CD4-positive, alpha-beta T cell (primary cell): ENCODE data around the gene RSRC1. TPM values are rescaled to one million over a fixed set of nuclear protein-coding genes. Genes with fewer than 3 reads are reported as not detected.

ENCODE experiments used
- ATAC-seq: fragments of 200-7000 bp; cut with Tn5 transposase; one replicate; pipeline ENCODE4 v1.10.0; 2022; ENCODE audit warnings: mild to moderate bottlenecking; ENCODE audit not compliant: poor library complexity
- CTCF ChIA-PET: fragments of 350-600 bp; sonication (Branson Sonifier 250); formaldehyde crosslinking; loops from one replicate; lab custom pipeline; 2021; ENCODE audit warnings: antibody characterized with exemption, inconsistent platforms; lab: Charles Lee
- POLR2A ChIA-PET: fragments of 350-600 bp; sonication (Branson Sonifier 250); formaldehyde crosslinking; loops from one replicate; lab custom pipeline; 2021; ENCODE audit warnings: antibody characterized with exemption, inconsistent platforms; lab: Charles Lee
- DNase-seq, 14 experiments: peaks; one replicate each; pipeline ENCODE4 v3.0.0-alpha.2; 2013 to 2020; ENCODE audit warnings: mixed read lengths in 2 of 14
- H3K27ac ChIP-seq, 2 donors: one replicate each; pipeline versions ENCODE4 v1.5.1 to v1.7.0; 2013; ENCODE audit warnings: low read length in 2 of 2, low read depth in 1 of 2, mild to moderate bottlenecking in 1 of 2
- H3K27me3 ChIP-seq, 2 experiments: 1 replicate in 1 of 2; 2 replicates in 1 of 2; pipeline versions ENCODE4 v1.6.1 to v1.7.0; 2013; ENCODE audit warnings: low read length in 2 of 2, control low read depth in 1 of 2, mild to moderate bottlenecking in 1 of 2, moderate library complexity in 1 of 2; ENCODE audit not compliant: insufficient read depth in 2 of 2, control insufficient read depth in 1 of 2
- H3K36me3 ChIP-seq: one replicate; pipeline ENCODE4 v1.6.1; 2013; ENCODE audit warnings: low read length, control low read depth; ENCODE audit not compliant: insufficient read depth
- H3K4me1 ChIP-seq: one replicate; pipeline ENCODE4 v1.6.1; 2013; ENCODE audit warnings: low read length, control low read depth; ENCODE audit not compliant: insufficient read depth
- H3K4me3 ChIP-seq: one replicate; pipeline ENCODE4 v1.5.1; 2013; ENCODE audit warnings: mild to moderate bottlenecking, low read length, moderate library complexity
- H3K9me3 ChIP-seq, 2 experiments: 1 replicate in 1 of 2; 2 replicates in 1 of 2; pipeline versions ENCODE4 v1.6.1 to v1.7.0; 2013; ENCODE audit warnings: low read length in 2 of 2, mild to moderate bottlenecking in 2 of 2, control low read depth in 1 of 2, moderate library complexity in 1 of 2; ENCODE audit not compliant: control insufficient read depth in 1 of 2, insufficient read depth in 1 of 2
- H3K27ac Mint-ChIP-seq: one replicate; pipeline ENCODE4 v1.8.0; 2020; ENCODE audit warnings: mixed read lengths
- H3K27me3 Mint-ChIP-seq: one replicate; pipeline ENCODE4 v1.8.0; 2021; ENCODE audit warnings: mixed read lengths
- H3K36me3 Mint-ChIP-seq: one replicate; pipeline ENCODE4 v1.8.0; 2021; ENCODE audit warnings: low read depth, mixed read lengths
- H3K4me1 Mint-ChIP-seq: one replicate; pipeline ENCODE4 v1.8.0; 2021; ENCODE audit warnings: low read depth, mixed read lengths
- H3K4me3 Mint-ChIP-seq: one replicate; pipeline ENCODE4 v1.8.0; 2020; ENCODE audit warnings: mild to moderate bottlenecking, mixed read lengths
- H3K9me3 Mint-ChIP-seq: one replicate; pipeline ENCODE4 v1.8.0; 2020; ENCODE audit warnings: mixed read lengths
- CTCF ChIP-seq: fragments of 200-600 bp; IDR thresholded peaks from one replicate; pipeline ENCODE4 v1.8.0; 2022; ENCODE audit warnings: antibody characterized with exemption, mild to moderate bottlenecking
- intact Hi-C, 2 experiments: fragments of 100-400 bp; cut with DNase I in 1 of 2; cut with micrococcal nuclease in 1 of 2; formaldehyde crosslinking; loops; one replicate each; pipeline versions ENCODE4 v1.15.1 to v1.9.0; 2023 to 2025; cut with DNase I, micrococcal nuclease
- total RNA-seq, 174 experiments: library from RNA in 2 of 174; stranded (reverse) in 2 of 174; gene quantifications; one replicate each; pipeline ENCODE4 v1.2.3 and lab custom pipeline; 2021 to 2026

The RSRC1 gene
- total RNA-seq, 2 experiments from 2014 or later, result 22.3 to 24.6 TPM

GRCh38 chr3:158430968-158431367, 321.1 kb downstream of the RSRC1 start:
- TF ChIP-seq CTCF, result no peak
- Histone ChIP-seq H3K27ac (no peak overlapping the region), H3K27me3 (no peaks in the 10 kb centered on the region), H3K4me3 (no peak overlapping the region), H3K9me3 (no peaks in the 10 kb centered on the region), H3K36me3 (no peaks in the 10 kb centered on the region), H3K4me1 (no peaks in the 10 kb centered on the region)
- intact Hi-C loops, result loop anchor here (5.0 to 10.0 kb wide), 2 partner anchors 564 to 896 kb away; no protein-coding TSS in a partner anchor
- ATAC-seq (no peak), DNase-seq (no peak)
- no peaks in the 10 kb centered on the region for H3K4me1 Mint-ChIP-seq
- no peak overlapping the region for H3K4me3 Mint-ChIP-seq
- CTCF ChIA-PET, result no interaction called here
- no peaks in the 10 kb centered on the region for H3K36me3 Mint-ChIP-seq
- no peaks in the 10 kb centered on the region for H3K27me3 Mint-ChIP-seq
- H3K27ac Mint-ChIP-seq, result no peak overlapping the region
- H3K9me3 Mint-ChIP-seq, result no peaks in the 10 kb centered on the region
- POLR2A ChIA-PET, result no interaction called here

GRCh38 chr3:158431829-158432228, 321.9 kb downstream of the RSRC1 start:
- Histone ChIP-seq H3K36me3 (no peaks in the 10 kb centered on the region), H3K27me3 (no peaks in the 10 kb centered on the region), H3K4me1 (no peaks in the 10 kb centered on the region), H3K4me3 (no peak overlapping the region), H3K9me3 (no peaks in the 10 kb centered on the region), H3K27ac (no peak overlapping the region)
- Mint-ChIP-seq H3K36me3 (no peaks in the 10 kb centered on the region), H3K4me3 (no peak overlapping the region), H3K27ac (no peak overlapping the region), H3K27me3 (no peaks in the 10 kb centered on the region), H3K4me1 (no peaks in the 10 kb centered on the region), H3K9me3 (no peaks in the 10 kb centered on the region)
- ChIA-PET POLR2A (no interaction called here), CTCF (no interaction called here)
- DNase-seq, result no peak
- no peak for ATAC-seq
- no peak for TF ChIP-seq CTCF
- intact Hi-C loops, result loop anchor here (5.0 to 10.0 kb wide), 2 partner anchors 565 to 897 kb away; no protein-coding TSS in a partner anchor

- Mint-ChIP-seq H3K4me1 (no peaks in the 10 kb centered on the region), H3K27ac (no peak overlapping the region), H3K9me3 (no peaks in the 10 kb centered on the region), H3K27me3 (no peaks in the 10 kb centered on the region), H3K4me3 (no peak overlapping the region), H3K36me3 (peaks cover 4% of the 10 kb centered on the region)
- H3K4me3 ChIP-seq, result no peak overlapping the region
- no peaks in the 10 kb centered on the region for H3K36me3 ChIP-seq
- no peaks in the 10 kb centered on the region for H3K9me3 ChIP-seq
- DNase-seq, result peak in 8 of 14 experiments; percentile 3 to 51 (median 24)
- POLR2A ChIA-PET, result no interaction called here
- CTCF ChIA-PET, result interaction anchor here (1.3 kb wide), 1 partner anchor 8 kb away, joined by 4 read pairs; no protein-coding TSS in a partner anchor
- ATAC-seq, result no peak
- no peak overlapping the region for H3K27ac ChIP-seq
- intact Hi-C loops, result loop anchor here (2.0 to 10.0 kb wide), 4 partner anchors 567 to 900 kb away; no protein-coding TSS in a partner anchor
- no peaks in the 10 kb centered on the region for H3K4me1 ChIP-seq
- peak; percentile 65 for TF ChIP-seq CTCF
- no peaks in the 10 kb centered on the region for H3K27me3 ChIP-seq
These were observed 324.6 kb downstream of the RSRC1 start for GRCh38 chr3:158434412-158435038.
